GM20431 (cell line): ENCODE results near the gene SORCS3.

Experiments used
- in situ Hi-C: fragments of 300-500 bp; cut with MseI, MboI; formaldehyde crosslinking; loops from one replicate; pipeline ENCODE4 v1.15.0; 2020; ENCODE audit warnings: low sequenced_read_pairs; ENCODE audit not compliant: unreplicated experiment

SORCS3 gene

DNA sequence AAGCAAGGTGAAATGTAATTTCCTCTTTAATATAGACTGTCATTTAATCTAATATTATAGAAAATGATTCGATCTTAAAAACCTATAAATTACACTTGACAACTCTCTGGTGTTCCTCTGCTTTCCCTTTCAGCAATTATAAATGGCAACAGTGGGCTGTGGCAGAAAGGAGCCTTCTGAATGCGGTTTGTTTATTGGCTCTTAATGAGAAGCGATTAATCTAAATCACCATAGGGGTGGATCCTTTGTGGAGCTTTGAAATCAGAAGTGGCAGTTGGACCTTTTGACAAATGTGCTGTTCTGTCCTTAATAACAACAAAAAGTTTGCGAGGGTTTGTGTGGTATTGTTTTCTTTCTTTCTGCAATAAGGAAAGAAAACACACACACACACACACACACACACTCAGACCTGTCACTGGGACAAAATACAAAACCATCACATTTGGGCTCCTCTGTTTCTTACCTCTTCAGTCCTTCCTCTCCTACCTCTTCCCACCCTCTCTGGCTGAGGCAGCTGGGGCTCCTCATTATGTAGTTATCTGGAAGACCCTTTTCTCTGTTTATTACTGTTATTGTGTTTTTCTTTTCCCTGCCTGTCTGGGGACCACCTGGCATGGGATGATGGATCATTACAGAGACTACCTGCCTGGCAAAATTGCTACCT lies 316.2 kb downstream of the SORCS3 start:
- in situ Hi-C loops: no loop called here

DNA sequence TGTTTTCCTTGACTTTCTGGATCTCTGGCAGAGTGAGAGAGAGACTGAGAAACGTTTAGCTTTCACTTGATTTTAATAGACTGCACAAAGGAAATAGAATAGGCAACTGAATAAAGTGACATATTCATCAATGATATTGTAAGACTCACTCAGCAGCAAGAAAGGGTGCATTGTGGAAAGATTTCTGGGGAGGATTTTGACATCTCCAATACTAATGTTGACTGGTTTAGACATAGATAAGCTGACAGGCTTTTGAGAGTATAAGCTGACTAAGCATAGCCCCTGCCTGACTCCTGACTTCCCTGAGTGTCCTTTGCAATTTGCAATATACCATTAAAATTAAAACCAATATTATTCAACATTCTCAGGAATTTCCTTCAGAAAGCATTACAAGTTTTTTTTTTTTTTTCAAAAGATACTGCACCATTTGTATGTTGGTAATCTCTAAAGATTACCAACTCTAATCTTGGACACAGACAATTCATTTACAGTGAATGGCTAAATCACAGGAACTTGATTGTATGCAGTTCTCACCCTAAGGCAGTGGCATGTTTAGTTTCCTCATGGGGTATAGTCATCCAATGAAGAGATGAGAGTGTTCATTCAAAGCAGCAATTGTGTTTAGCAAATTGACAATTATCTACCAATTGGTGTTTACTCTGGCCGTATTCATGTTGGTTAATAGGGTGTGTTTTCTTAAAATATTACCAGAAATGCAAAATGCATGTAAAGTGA lies 325.6 kb downstream of the SORCS3 start:
- in situ Hi-C loops: no loop called here

DNA sequence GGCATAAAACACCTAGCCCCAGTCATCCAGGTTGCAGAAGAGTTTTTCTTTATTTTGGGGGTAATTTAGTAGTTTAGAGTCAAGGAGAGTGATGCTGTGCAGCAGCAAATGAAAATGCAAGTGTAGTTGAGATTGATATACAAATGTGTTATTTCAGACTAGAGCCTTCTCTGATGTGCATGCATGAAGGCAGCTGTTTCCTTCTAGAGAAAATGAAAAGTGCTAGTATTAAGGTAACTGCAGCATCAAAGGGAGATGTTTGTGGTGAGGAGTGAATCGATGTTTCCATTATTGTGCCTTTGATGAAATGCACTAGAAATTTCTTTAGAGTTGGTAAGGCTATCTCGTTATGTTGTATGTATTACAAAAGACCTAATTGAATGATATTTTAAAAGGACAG lies 339.3 kb downstream of the SORCS3 start:
- in situ Hi-C loops: no loop called here

DNA sequence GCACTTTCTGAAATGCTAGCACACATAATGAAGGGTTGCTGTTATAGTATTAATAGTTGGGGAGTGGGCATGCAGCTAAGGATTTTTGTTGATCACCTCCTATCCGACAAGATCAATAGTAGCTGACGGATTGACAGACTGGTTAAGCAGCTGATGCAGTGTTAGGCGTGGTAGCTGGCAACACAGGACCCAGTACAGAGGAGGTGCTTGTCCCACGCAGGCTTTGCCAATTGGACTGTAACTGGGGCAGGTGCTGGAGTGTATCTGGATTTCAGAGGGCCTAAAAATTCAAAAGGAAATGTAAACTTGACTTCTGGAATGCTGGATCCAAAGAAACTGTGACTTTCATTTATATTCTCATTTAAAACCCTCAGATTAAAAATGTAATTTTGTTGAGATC lies 340.9 kb downstream of the SORCS3 start:
- in situ Hi-C loops: no loop called here

DNA sequence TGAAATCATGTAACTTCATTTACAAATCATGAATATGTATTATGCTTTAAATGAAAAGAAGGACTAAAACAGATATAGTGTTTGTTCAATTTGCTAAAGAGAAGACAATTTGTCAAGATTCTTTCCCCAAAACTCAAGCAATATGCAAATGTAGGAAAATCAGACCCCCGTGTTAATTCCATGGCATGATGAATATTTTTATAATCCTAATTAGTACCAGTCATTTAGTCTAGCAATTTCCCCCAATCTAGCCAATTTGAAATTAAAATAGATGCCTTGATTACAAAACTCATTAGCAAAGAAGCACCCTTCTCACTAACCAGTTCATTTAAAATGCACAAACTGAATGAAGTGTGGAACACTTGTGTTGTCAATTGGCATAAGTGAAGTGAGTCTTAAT lies 347.6 kb downstream of the SORCS3 start:
- in situ Hi-C loops: no loop called here

DNA sequence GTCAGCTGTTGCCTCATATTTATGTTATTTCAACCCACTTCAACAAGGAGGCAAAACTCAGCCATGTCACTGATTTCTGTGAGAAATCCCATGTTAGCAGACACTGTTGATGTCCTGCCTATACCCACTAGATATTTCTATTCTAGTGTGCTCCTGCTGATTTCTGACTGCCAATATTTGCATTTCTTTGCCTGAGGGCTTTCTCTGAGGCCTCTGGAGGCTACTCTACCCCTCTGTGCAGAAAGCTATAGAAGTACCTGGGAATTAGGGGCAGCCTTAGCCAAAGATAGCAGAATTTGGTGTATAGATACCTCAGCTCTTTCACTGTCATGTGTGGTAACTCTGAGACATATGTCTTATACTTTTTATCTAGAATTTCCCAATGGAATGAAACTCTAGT lies 348.8 kb downstream of the SORCS3 start:
- in situ Hi-C loops: no loop called here

DNA sequence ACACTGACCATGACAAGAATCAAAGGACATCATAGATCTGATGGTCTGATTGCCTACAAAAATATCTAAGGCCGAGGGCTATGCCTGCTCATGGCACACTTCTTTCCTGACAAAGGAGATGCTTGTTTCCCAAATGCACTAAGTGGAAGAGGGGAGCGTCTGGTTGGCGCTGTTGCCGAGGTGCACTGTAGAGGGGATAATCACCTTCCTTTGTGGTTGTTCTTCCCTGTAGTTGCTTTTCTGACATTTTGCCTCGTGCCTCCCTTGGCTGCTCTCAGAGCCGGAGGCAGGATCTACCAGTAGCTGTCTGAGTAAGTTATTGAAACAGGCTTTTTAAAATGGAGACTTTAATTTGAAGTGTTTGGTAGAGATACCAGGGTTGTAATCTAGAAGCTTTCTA lies 352.0 kb downstream of the SORCS3 start:
- in situ Hi-C loops: no loop called here

DNA sequence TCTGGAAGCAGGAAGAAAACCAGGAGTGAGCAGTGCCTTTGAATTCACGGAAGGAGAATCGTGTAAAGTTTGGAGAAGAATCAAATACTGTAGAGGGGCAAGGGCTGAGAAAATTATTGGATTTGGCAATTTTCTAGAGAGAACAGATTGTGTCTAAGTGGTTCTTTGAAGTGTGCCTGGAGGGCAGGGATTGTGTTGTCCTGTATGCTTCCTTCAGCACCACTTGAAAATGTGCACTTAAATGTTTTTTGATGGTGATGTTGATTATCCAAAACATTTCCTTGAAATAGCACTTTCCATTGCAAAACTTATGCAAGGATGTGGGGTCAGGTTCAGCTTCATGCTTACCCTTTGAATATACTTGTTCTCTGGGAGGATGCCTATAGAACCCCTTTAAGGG lies 360.2 kb downstream of the SORCS3 start:
- in situ Hi-C loops: no loop called here

DNA sequence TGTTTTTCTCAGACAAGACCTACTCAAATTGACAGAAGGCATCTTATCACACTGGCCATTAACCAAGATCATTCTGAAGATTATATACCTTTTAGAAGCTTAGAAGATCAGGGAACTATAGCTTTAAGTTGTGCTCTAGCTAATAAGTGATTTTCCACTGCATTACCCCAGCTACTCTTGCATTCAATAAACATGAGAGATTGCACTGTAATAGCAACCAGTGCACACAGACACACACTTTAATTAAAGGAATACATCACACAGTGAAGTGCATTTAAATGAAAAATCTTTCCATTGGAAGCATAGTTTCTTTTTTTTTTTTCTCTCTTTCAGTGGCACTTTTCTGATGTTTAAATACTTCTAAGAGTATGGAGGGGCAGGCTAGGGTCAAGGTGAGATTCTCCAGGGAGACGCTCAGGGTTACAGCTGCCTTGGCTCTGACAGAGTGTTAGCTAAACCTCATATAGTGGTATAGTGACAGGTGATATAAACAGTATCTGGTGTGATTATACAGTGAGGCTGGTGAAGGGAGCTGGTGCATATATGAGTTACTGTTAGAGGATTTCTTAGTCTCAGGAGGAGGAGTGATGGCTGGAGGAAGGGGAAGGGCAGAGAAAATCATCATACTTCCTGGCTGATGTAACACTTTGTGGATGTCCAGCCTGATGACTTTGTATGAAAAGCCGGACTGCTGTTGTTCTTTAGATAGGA lies 369.5 kb downstream of the SORCS3 start:
- in situ Hi-C loops: no loop called here

DNA sequence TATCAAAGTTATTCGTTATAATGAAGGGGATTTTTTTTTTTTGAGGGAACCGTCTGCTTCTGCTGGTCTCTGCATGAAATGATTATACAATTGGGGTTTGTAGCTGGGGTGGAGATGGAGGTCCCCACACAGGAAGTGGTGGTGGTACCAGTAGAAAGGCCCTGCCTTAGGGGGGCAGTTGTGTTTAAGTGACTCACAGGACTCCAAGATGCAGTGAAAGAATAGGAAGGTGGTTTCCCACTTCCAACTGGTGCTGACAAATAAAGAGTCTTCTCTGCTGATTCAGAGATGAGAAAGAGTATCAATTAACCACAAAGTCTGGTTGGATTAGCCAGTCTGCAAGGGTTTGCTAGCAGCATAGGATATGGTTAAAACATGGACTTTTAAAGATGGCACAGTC lies 376.0 kb downstream of the SORCS3 start:
- in situ Hi-C loops: no loop called here

DNA sequence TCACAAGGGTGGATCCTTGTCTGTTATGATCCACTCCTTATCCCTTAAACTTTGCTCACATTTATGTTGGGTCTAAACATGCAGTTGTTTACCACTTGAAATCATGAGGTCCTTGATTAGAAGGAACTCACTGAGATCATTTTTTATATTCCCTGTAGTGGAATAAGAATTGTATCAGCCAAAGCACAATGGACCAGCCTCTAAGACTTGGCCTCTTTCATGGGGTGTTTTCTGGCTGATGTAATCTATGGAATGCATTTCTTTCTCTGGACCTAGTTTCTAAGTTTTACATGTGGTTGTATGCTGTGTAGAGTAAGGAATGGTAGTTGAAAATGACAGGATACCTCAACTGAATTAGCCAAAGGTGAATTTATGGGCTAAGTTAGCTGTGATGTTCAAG lies 376.6 kb downstream of the SORCS3 start:
- in situ Hi-C loops: no loop called here

DNA sequence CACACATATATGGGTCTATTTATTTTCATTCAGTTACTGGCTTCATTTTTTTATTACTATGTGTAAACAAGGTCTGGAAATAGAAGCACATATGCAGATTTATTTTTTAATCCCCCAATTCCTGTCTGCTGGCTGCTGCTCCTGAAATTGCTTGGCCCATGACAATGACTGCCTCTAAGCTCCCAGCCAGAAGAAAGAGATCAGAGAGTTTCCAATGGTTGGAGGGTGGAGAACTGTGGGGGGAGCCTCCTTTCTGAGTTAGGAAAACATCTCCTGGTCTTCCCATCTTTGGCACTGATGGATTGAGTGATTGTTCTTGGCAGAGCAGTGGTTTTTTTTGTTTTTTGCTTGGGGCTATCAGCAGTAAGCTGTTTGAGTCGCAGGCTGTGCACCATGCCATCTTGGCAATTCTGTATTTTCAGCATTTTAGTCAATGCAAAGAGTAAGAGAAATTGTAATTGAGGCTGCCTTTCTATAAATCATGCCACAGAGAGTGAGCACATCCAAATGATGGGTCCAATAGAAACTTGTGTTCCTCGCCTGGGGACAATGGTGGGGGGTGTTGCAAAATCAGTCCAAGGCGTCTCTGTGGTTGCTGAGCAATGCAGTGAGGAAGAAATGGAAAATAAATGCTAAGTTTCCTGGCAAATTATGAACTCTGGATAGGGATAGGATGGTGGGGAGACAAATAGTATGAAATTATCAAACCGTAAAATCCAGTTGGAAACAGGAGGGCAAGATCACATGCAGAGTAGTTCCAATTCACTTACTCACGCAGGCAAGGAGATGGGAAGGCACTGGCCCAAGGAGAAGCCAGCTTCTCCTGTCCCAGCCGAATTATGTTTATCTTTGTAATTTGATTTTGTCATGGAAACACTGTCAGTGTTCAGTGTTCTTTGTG lies 382.4 kb downstream of the SORCS3 start:
- in situ Hi-C loops: no loop called here

DNA sequence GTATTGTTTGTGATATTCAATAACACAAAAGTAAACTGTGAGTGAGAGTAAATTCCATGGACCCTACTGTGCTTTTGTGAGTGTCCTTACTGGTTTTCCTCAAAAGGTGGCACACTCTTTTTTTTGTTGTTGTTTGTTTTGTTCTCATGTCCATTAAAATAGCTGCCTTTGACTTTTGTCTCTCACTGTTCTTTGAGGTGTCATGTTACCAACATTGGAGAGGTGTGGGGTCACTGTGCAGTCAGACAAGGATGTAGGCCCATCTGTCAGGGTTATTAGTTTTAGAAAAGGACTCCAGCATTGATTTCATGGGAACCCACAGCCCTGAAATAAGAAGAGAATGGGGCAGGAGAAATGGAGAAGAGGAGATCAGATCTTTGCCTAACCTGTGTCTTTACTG lies 383.1 kb downstream of the SORCS3 start:
- in situ Hi-C loops: no loop called here

DNA sequence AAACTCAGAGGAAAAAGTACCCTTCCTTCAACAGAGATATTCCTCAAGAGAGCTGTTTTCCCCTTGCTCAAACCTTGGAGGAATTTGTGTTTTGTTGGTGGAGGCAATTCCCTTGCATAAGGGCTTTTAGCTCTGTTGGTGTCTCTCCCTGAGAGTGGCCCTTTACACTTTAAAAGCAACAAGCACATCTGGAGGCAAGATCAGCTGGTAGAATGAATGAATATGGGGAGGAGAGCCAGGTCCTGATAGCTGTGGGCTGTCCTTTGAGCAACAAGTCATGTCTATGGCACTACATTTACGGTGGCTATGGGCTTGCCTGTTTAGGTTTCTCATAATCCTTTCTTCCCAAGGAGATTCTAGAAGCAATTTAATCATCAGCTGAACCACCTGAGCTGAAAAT lies 384.0 kb downstream of the SORCS3 start:
- in situ Hi-C loops: no loop called here

DNA sequence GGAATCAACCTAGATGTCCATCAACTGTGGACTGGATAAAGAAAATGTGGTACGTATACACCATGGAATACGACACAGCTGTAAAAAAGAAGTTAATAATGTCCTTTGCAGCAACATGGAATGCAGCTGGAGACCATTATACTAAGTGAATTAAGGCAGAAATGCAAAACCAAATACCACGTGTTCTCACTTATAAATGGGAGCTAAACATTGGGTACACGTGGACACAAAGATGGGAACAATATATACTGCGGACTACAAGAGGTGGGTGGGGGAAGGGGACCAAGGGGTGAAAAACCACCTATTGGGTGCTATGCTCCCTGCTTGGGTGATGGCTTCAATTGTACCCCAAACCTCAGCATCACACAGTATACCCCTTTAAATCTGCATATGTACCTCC lies 385.5 kb downstream of the SORCS3 start:
- in situ Hi-C loops: no loop called here

DNA sequence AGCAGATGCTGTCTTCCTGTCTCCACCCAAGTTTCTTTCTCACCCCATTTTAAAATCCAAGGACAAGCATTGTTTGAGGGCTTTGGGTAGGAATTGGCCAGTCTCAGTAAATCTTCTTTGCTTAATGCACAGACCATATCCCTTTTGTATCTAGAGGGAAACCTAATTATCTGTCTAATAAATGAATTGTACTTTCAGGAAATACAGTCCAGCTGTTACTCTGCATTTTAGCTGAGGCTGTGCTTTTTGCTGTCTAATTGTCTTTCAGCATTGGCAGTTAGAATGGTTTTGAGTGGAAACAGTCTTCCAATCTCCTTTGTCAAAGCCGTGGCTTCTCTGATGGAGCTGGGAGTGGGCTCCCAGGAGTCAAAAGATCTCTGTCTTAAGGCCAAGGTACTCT lies 388.2 kb downstream of the SORCS3 start:
- in situ Hi-C loops: no loop called here

DNA sequence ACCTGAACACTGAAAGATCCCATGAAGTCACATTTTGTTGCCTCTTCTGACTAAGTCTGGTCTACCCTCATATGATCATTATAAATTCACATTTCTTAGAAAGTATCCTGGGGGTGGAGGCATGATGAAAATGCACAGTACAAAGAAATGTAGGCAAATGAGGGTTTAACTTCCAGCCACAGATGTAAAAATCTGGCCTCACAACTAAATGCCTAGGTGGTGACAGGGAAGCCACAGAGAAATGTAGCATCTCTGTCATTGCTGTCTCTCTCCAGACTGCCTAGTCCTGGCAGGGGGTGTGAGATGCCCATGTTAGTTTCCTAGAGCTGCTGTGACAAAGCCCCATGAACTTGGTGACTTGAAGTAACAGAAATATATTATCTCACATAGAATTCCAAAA lies 395.9 kb downstream of the SORCS3 start:
- in situ Hi-C loops: no loop called here

DNA sequence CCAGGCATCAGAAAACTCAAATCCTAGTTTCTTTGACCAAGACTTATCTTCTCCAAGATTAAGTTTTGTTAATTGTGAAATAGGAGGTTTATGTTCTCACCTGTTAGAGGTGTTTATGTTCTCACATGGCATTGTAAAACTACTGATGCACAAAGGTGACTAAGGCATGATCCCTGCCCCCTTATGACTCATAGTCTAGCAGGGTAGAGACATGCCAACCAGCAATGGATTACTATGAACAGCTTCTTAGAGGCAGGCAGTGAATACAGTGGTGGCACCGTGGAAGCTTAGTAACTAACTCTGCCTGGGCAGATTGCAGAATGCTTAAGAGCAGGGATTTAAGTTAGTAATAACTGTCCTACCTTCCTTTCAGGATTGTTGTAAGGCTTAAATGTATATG lies 400.9 kb downstream of the SORCS3 start:
- in situ Hi-C loops: no loop called here

DNA sequence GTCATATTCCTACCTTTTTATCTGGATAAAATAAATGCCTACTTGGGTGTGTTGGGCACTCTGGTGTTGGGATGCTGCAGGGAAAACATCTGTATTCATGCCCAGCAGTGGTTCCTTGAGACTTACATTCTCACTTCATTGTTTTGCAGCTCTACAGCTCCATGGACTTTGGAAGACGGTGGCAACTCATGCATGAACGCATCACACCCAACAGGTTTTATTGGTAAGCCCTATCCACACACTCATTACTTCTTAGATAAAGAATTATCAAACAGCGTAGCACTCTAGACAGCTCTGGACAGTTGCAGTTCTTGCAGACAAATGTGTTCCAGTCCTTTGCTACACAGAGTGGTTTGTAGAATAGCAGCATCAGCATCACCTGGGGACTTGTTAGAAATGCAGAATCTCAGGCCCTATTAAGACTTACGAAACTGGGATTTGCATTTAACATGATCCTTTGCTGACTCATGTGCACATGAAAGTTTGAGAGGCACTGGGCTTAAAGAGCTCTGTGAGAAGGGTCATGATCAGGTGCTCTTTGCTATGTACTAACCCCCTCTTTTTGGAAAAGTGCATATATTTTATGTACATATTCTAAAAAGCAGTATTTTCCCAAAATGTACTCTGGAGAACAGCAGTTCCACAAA lies 401.9 kb downstream of the SORCS3 start:
- in situ Hi-C loops: no loop called here

DNA sequence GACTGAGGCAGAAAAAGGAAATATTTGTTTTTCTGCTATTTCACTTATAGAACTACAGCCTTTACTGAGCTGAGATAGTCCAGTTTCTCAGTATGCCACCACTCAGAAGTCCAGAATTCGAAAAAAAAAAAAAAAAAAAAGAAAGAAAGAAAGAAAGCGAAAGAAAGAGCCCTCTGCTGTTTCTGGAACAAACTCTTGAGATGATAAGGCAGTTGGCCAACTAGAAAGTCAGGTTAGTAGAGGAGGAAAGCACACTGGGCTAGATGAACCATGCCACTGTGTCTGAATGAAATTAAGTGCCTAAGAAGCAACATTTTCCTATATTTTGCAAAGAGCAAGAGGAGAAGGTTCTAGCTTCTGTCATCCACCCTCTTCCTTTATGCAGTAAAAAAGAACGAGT lies 403.8 kb downstream of the SORCS3 start:
- in situ Hi-C loops: no loop called here
